ENCODE results near the gene EIF2A. TPM values are rescaled to one million over a fixed set of nuclear protein-coding genes. Genes with fewer than 3 reads are reported as not detected.

Gene EIF2A
- polyA plus RNA-seq, 1 of the 3 experiments (the other 2 are of a cell fraction): 67.0 TPM

DNA sequence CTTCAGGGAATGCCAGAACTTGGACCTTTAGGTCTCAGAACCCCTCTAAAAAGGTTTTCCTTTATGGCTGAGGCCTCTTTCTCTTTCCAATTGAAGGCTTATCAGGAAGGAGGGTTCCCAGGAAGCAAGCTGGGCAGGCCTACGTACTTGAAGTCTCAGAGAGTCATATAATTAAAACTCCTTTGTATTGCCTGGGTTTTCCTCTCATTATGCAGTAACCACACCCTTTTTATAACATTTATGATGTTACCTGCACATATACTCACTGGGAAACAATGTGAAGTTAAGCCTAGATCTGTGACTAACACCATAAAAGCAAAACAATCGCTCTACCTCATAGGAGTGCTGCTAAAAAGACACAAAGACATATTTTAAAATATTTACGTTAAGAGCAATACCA lies 27.6 kb upstream of the EIF2A start:
- H3K9me2 ChIP-seq: no peaks in the 10 kb centered on the region
- H3K4me1 ChIP-seq (ENCODE audit: control insufficient read depth in 1 of 2, insufficient read depth in 2 of 2, low read depth in 1 of 2, low read length in 1 of 2): no peaks in the 10 kb centered on the region
- no peak overlapping the region for H3K9ac ChIP-seq
- H3K4me2 ChIP-seq: no peak overlapping the region
- no peaks in the 10 kb centered on the region for H3F3A ChIP-seq (replicated peaks; ENCODE audit: insufficient read depth)
- no peaks in the 10 kb centered on the region for H3K79me2 ChIP-seq (ENCODE audit: insufficient read depth)
- no peaks in the 10 kb centered on the region for H4K20me1 ChIP-seq (ENCODE audit: insufficient read depth)
- CTCF ChIA-PET: interaction anchor here (1.0 kb wide), 1 partner anchor 9 kb away, joined by 4 read pairs; no protein-coding TSS in a partner anchor
- H3K4me3 ChIP-seq (ENCODE audit: low read depth in 2 of 2, low read length in 1 of 2): no peak overlapping the region
- H3K27me3 ChIP-seq (ENCODE audit: insufficient read depth): no peaks in the 10 kb centered on the region
- no peaks in the 10 kb centered on the region for H3K36me3 ChIP-seq (replicated peaks in 1 of 2; ENCODE audit: control insufficient read depth in 1 of 2, insufficient read depth in 2 of 2, low read length in 1 of 2)
- TF ChIP-seq MEF2A (IDR thresholded peaks at IDR 0.05; ENCODE audit: borderline replicate concordance, low read depth) (no peak), EZH2phosphoT487 (IDR thresholded peaks at IDR 0.05; ENCODE audit: borderline replicate concordance, low read depth) (no peak), RXRA (IDR thresholded peaks at IDR 0.05; ENCODE audit: borderline replicate concordance, low read depth) (no peak), GABPA (IDR thresholded peaks at IDR 0.05; ENCODE audit: low read depth) (no peak), POLR2AphosphoS5 (IDR thresholded peaks at IDR 0.05; ENCODE audit: low read depth, low read length) (no peak), CHD2 (IDR thresholded peaks at IDR 0.05; ENCODE audit: low read length, partially characterized antibody) (no peak), JUND (IDR thresholded peaks at IDR 0.05) (no peak), YY1 (IDR thresholded peaks at IDR 0.05; ENCODE audit: low read depth) (no peak), RAD21 (IDR thresholded peaks at IDR 0.05; ENCODE audit: low read length) (no peak), TCF12 (IDR thresholded peaks at IDR 0.05) (no peak), SIN3A (IDR thresholded peaks at IDR 0.05; ENCODE audit: borderline replicate concordance, low read depth, low read length) (no peak)
- TF ChIP-seq, protein P1, sequence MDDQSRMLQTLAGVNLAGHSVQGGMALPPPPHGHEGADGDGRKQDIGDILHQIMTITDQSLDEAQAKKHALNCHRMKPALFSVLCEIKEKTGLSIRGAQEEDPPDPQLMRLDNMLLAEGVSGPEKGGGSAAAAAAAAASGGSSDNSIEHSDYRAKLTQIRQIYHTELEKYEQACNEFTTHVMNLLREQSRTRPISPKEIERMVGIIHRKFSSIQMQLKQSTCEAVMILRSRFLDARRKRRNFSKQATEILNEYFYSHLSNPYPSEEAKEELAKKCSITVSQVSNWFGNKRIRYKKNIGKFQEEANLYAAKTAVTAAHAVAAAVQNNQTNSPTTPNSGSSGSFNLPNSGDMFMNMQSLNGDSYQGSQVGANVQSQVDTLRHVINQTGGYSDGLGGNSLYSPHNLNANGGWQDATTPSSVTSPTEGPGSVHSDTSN (IDR thresholded peaks at IDR 0.05): no peak
- TF ChIP-seq, protein P2, sequence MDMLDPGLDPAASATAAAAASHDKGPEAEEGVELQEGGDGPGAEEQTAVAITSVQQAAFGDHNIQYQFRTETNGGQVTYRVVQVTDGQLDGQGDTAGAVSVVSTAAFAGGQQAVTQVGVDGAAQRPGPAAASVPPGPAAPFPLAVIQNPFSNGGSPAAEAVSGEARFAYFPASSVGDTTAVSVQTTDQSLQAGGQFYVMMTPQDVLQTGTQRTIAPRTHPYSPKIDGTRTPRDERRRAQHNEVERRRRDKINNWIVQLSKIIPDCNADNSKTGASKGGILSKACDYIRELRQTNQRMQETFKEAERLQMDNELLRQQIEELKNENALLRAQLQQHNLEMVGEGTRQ (IDR thresholded peaks at IDR 0.05; ENCODE audit: borderline replicate concordance, low read depth, low read length): no peak
- TF ChIP-seq, protein P3, sequence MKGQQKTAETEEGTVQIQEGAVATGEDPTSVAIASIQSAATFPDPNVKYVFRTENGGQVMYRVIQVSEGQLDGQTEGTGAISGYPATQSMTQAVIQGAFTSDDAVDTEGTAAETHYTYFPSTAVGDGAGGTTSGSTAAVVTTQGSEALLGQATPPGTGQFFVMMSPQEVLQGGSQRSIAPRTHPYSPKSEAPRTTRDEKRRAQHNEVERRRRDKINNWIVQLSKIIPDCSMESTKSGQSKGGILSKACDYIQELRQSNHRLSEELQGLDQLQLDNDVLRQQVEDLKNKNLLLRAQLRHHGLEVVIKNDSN (IDR thresholded peaks at IDR 0.05; ENCODE audit: borderline replicate concordance, low read depth): no peak
- TF ChIP-seq, protein P4, sequence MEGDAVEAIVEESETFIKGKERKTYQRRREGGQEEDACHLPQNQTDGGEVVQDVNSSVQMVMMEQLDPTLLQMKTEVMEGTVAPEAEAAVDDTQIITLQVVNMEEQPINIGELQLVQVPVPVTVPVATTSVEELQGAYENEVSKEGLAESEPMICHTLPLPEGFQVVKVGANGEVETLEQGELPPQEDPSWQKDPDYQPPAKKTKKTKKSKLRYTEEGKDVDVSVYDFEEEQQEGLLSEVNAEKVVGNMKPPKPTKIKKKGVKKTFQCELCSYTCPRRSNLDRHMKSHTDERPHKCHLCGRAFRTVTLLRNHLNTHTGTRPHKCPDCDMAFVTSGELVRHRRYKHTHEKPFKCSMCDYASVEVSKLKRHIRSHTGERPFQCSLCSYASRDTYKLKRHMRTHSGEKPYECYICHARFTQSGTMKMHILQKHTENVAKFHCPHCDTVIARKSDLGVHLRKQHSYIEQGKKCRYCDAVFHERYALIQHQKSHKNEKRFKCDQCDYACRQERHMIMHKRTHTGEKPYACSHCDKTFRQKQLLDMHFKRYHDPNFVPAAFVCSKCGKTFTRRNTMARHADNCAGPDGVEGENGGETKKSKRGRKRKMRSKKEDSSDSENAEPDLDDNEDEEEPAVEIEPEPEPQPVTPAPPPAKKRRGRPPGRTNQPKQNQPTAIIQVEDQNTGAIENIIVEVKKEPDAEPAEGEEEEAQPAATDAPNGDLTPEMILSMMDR (IDR thresholded peaks at IDR 0.05): no peak
- no peak overlapping the region for H3K27ac ChIP-seq (ENCODE audit: low read depth in 2 of 2, low read length in 1 of 2)
- WGBS (ENCODE audit: low lambda C conversion rate): 91% methylated on average over 3 of the region's 3 CpGs
- H2AFZ ChIP-seq (ENCODE audit: low read depth): no peak overlapping the region
- H3K9me3 ChIP-seq: no peaks in the 10 kb centered on the region
- POLR2A ChIA-PET: no interaction called here
- no peak for DNase-seq

Data from SK-N-SH (cell line).